Subcutaneous abdominal adipose tissue (tissue), 5 donors: Measurements from ENCODE around the gene PCSK5.
"Not testable (repeated sequence)": the region's sequence is repeated elsewhere in the genome, so short reads cannot be mapped to it uniquely, and the experiment has no call there.

Source experiments
- H3K27ac ChIP-seq: one replicate; pipeline ENCODE4 v1.7.0; 2013; ENCODE audit warnings: low read depth, mild to moderate bottlenecking, inconsistent platforms, low read length, moderate library complexity
- H3K27me3 ChIP-seq, 5 donors: one replicate each; pipeline ENCODE4 v1.7.0; 2013; ENCODE audit warnings: low read length in 5 of 5, inconsistent platforms in 1 of 5; ENCODE audit not compliant: control insufficient read depth in 5 of 5, insufficient read depth in 4 of 5
- H3K36me3 ChIP-seq, 5 donors: one replicate each; pipeline ENCODE4 v1.7.0; 2013; ENCODE audit warnings: low read length in 5 of 5; ENCODE audit not compliant: control insufficient read depth in 5 of 5, insufficient read depth in 5 of 5
- H3K4me1 ChIP-seq, 5 donors: one replicate each; pipeline ENCODE4 v1.7.0; 2013; ENCODE audit warnings: low read length in 5 of 5, mild to moderate bottlenecking in 3 of 5, moderate library complexity in 1 of 5; ENCODE audit not compliant: control insufficient read depth in 5 of 5, insufficient read depth in 5 of 5
- H3K4me3 ChIP-seq, 5 donors: one replicate each; pipeline ENCODE4 v1.7.0; 2013; ENCODE audit warnings: low read length in 5 of 5, low read depth in 1 of 5
- H3K9ac ChIP-seq, 5 donors: one replicate each; pipeline ENCODE4 v1.7.0; 2013; ENCODE audit warnings: low read length in 5 of 5, mild to moderate bottlenecking in 4 of 5, moderate library complexity in 3 of 5
- H3K9me3 ChIP-seq, 5 donors: one replicate each; pipeline ENCODE4 v1.7.0; 2013; ENCODE audit warnings: low read length in 5 of 5; ENCODE audit not compliant: control insufficient read depth in 5 of 5
- donor health status: healthy.
- donor health status: healthy.
- donor health status: healthy.
- donor health status: healthy.
- donor health status: healthy.

PCSK5 gene

DNA sequence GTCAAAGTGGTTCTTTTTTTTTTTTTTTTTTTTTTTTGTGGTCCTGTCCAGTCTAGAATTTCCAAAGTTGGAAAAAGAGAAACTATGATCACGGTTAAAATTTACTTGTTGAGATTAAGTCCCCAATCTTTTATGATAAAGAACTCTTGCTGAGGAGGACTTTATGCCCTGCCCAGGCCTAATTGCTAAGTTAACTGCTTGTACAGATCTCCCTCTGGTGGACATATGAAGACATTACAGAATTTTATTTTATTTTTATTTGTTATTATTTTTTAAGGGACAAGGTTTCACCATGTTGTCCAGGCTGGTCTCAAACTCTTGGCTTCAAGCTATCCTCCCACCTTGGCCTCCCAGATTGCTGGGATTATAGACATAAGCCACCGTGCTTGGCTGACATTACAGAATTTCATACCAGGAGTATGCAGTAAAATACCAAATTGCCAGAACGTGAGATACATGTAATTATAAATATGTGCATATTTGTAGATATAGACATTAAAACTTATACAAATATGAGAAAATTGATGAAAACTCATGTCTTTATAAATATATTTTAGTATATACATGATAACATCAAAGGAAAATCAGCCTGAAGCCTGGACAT lies 412.6 kb downstream of the PCSK5 start:
- H3K36me3 ChIP-seq, result no peaks in the 10 kb centered on the region
- no peak overlapping the region for H3K27ac ChIP-seq
- peaks cover 2 to 10% (median 6%) of the 10 kb centered on the region in 5 donors for H3K4me1 ChIP-seq
- H3K9me3 ChIP-seq, result no peaks in the 10 kb centered on the region
- no peak overlapping the region for H3K4me3 ChIP-seq
- no peaks in the 10 kb centered on the region for H3K27me3 ChIP-seq
- H3K9ac ChIP-seq, result no peak overlapping the region

DNA sequence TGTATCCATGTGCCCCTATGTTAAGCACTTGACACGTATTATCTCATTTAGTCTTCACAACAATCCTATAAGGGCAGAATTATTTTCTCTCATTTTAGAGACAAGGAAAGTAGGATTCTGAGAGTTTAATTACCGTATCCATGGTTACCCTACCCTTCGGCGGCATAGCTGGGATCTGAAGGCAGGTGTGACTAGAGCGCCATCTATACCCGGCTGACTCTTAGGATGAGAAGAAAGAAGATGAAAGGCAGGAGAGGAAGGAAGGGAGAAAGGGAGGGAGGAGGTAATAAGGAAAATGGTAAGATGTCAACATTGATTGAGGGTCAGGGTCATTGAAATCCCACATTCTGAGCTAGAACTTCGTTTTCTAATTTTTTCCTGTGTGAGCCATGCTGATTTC lies 416.6 kb downstream of the PCSK5 start:
- H3K9me3 ChIP-seq, H3K4me1 ChIP-seq, H3K36me3 ChIP-seq, H3K27ac ChIP-seq, H3K27me3 ChIP-seq, H3K9ac ChIP-seq, H3K4me3 ChIP-seq: not testable (repeated sequence)

DNA sequence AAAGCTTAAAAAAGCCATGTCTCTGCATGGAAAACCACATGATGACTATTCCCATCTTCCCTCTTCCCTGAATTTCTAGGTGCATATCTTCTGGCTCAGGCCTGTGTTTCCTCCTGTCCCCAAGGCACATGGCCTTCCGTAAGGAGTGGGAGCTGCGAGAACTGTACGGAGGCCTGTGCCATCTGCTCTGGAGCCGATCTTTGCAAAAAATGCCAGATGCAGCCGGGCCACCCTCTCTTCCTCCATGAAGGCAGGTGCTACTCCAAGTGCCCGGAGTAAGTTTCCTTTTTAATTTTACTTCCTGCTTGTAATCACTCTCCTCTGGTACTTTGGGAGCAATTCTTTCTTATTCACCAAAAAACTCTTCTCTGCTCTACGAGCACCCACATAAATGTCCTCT lies 420.1 kb downstream of the PCSK5 start:
- H3K4me3 ChIP-seq, result no peak overlapping the region
- H3K36me3 ChIP-seq, result no peaks in the 10 kb centered on the region
- no peaks in the 10 kb centered on the region for H3K9me3 ChIP-seq
- no peaks in the 10 kb centered on the region for H3K4me1 ChIP-seq
- no peaks in the 10 kb centered on the region for H3K27me3 ChIP-seq
- H3K27ac ChIP-seq, result no peak overlapping the region
- H3K9ac ChIP-seq, result no peak overlapping the region

DNA sequence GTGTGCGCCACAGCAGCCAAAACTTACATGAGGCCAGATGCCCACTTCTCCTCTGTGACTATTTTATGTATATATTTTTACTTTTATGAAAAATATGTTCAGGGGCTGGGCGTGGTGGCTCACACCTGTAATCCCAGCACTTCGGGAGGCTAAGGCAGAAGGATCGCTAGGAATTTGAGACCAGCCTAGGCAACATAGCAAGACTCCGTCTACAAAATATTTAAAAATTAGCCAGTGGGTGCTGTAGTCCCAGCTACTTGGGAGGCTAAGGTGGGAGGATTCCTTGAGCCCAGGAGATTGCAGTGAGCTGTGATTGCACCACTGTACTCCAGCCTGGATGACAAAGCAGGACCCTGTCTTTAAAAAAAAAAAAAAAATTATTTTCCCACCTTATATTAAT lies 420.5 kb downstream of the PCSK5 start:
- no peak overlapping the region for H3K27ac ChIP-seq
- H3K36me3 ChIP-seq, result no peaks in the 10 kb centered on the region
- no peaks in the 10 kb centered on the region for H3K9me3 ChIP-seq
- no peaks in the 10 kb centered on the region for H3K27me3 ChIP-seq
- no peak overlapping the region for H3K4me3 ChIP-seq
- H3K4me1 ChIP-seq, result no peaks in the 10 kb centered on the region
- H3K9ac ChIP-seq, result no peak overlapping the region

DNA sequence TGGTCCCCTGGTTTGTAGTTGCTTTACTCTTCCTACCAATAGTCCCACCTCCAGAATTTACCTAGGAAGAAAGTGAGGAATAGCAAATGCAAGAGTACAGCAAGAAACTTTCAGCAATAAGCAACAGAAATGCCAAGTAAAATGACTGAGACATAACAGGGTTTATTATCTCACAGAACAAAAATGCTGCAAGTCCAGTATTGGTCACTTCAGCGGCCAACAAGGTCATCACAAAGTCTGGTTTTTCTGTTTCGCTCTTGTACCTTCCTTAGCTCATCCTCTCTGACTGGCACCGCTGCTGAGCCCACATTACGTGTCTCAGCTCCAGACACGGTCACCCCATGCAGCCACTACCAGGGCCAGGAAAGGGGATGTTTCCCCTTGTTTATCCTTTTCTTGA lies 421.1 kb downstream of the PCSK5 start:
- Histone ChIP-seq H3K9me3 (no peaks in the 10 kb centered on the region), H3K9ac (no peak overlapping the region), H3K36me3 (no peaks in the 10 kb centered on the region), H3K27ac (no peak overlapping the region), H3K4me1 (no peaks in the 10 kb centered on the region), H3K4me3 (no peak overlapping the region), H3K27me3 (no peaks in the 10 kb centered on the region)

DNA sequence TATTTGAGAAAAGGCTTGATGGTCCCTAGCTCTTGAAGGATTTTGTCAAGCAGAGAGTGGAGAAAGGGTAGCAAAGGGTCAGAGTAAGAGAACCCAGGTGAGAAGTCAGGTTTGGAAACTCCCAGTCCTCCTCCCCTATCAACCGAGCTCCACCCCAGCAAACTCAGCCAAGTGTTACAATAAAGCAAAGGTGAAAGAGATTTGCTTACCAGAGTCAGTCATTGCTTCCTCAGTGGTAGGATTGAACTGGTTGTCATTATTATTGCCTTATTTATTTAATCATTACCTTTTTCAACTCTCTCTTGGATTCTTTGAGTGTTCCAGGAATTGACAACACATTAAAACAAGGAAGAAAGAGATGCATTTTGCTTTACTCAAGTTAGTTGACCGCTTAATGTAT lies 423.3 kb downstream of the PCSK5 start:
- no peaks in the 10 kb centered on the region for H3K36me3 ChIP-seq

DNA sequence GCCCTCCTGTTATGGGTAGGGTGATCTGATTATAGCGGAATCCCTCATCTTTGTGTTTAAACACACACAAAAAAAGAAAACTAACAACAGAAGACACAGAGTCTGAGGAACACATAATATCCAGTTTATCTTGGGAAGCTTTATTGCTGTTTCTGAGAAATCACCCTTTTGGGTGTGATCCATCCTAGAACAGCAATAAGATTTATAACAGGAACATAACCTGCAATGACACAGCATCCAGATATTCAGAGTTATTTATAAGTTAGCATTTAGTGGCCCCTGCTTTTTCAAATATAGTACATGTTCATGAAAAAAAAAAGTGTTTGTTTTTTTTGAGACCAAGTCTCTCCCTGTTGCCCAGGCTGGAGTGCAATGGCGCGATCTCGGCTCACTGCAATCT lies 423.8 kb downstream of the PCSK5 start:
- H3K9ac ChIP-seq, result no peak overlapping the region
- no peaks in the 10 kb centered on the region for H3K9me3 ChIP-seq
- no peak overlapping the region for H3K27ac ChIP-seq
- no peaks in the 10 kb centered on the region for H3K4me1 ChIP-seq
- H3K4me3 ChIP-seq, result no peak overlapping the region
- no peaks in the 10 kb centered on the region for H3K36me3 ChIP-seq
- H3K27me3 ChIP-seq, result no peaks in the 10 kb centered on the region

More for the DNA sequence above, 423.3 kb downstream of the PCSK5 start:
- no peaks in the 10 kb centered on the region for H3K27me3 ChIP-seq
- no peak overlapping the region for H3K9ac ChIP-seq
- H3K9me3 ChIP-seq, result no peaks in the 10 kb centered on the region
- no peak overlapping the region for H3K4me3 ChIP-seq
- no peak overlapping the region for H3K27ac ChIP-seq
- no peaks in the 10 kb centered on the region for H3K4me1 ChIP-seq

DNA sequence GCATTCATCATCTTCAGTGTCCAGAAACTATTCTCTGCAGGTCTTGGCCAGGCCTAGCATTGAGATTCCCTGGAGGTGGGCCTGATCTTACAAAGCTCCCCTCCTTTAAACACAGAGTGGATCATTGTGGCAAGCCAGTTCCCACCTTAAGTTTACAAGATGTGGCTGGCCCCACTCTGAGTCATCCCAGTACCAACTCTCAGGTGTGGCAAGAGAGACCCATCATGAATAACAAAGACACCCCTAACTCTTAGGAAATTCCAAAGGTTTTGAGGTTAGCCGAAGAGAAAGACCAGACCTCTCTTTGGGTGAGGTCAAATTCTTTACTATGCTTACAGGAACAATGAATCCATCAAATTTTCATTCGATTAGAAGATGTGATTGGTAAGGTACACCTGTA lies 425.6 kb downstream of the PCSK5 start:
- no peak overlapping the region for H3K9ac ChIP-seq
- no peaks in the 10 kb centered on the region for H3K4me1 ChIP-seq
- H3K27ac ChIP-seq, result no peak overlapping the region
- no peaks in the 10 kb centered on the region for H3K9me3 ChIP-seq
- no peaks in the 10 kb centered on the region for H3K36me3 ChIP-seq
- H3K27me3 ChIP-seq, result no peaks in the 10 kb centered on the region
- H3K4me3 ChIP-seq, result no peak overlapping the region

DNA sequence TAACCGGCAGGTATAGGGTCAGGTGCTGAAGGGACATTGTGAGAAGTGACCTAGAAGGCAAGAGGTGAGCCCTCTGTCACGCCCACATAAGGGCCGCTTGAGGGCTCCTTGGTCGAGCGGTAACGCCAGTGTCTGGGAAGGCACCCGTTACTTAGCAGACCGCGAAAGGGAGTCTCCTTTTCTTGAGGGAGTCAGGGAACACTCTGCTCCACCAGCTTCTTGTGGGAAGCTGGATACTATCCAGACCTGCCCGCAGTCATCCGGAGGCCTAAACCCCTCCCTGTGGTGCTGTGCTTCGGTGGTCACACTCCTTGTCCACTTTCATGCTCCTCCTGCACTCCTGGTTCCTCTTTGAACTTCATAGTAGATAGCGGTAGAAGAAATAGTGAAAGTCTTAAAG lies 429.0 kb downstream of the PCSK5 start:
- not testable (repeated sequence) for H3K4me3 ChIP-seq, H3K36me3 ChIP-seq, H3K27ac ChIP-seq, H3K9me3 ChIP-seq, H3K4me1 ChIP-seq, H3K27me3 ChIP-seq, H3K9ac ChIP-seq

DNA sequence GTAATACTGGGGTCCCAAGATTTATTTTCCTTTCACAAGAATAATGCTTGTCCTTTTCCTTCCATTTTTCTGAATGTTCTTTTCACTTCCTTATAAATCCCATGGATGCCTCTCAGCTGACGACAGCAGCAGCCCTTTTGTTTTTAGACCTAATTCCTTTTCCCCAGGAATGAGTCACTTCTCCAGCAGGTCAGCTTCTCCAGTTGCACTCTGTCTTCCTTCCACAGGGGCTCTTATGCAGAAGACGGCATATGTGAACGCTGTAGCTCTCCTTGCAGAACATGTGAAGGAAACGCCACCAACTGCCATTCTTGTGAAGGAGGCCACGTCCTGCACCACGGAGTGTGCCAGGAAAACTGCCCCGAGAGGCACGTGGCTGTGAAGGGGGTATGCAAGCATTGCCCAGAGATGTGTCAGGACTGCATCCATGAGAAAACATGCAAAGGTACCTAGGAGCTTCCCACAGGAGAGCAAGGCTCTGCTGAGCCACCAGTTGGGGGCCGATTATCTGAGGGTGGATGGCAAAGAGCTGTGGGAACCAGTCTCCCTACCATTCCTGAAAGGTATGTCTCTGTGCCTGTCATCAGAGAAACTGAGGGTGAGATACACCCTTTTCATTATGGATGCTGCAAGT lies 430.8 kb downstream of the PCSK5 start:
- Histone ChIP-seq H3K4me1 (no peaks in the 10 kb centered on the region), H3K9me3 (no peaks in the 10 kb centered on the region), H3K36me3 (no peaks in the 10 kb centered on the region), H3K27me3 (peaks cover 0 to 5% (median 0%) of the 10 kb centered on the region in 5 donors), H3K27ac (no peak overlapping the region), H3K9ac (no peak overlapping the region), H3K4me3 (no peak overlapping the region)
